ENCODE results near the gene DNM2.
"Not testable (repeated sequence)": the region's sequence is repeated elsewhere in the genome, so short reads cannot be mapped to it uniquely, and the experiment has no call there.

DNM2 gene

DNA sequence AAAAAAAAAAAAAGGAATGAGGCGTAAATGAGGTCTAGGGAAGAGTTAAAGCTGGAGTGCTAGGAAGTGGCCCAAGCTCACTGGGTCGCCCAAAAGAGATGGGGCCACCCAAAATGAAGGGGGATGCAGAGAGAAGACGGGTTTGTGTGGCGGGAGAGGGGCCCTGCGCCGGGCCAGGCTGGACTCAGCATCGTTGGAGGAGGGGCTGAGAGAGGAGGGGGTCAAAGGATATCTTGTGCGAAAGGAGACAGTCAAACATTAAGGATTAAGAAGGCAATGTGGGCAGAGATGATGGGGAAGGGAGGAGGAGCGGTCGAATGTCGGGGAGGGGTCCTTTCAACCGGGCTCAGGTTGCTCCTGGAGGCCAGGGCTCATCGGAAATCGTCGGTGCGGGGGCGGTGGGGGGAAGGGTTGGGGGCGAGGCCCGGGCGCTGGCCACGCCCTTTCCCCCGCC is 152.6 kb downstream of the DNM2 start:
- no peak for DNase-seq (ENCODE audit: low read depth)

DNA sequence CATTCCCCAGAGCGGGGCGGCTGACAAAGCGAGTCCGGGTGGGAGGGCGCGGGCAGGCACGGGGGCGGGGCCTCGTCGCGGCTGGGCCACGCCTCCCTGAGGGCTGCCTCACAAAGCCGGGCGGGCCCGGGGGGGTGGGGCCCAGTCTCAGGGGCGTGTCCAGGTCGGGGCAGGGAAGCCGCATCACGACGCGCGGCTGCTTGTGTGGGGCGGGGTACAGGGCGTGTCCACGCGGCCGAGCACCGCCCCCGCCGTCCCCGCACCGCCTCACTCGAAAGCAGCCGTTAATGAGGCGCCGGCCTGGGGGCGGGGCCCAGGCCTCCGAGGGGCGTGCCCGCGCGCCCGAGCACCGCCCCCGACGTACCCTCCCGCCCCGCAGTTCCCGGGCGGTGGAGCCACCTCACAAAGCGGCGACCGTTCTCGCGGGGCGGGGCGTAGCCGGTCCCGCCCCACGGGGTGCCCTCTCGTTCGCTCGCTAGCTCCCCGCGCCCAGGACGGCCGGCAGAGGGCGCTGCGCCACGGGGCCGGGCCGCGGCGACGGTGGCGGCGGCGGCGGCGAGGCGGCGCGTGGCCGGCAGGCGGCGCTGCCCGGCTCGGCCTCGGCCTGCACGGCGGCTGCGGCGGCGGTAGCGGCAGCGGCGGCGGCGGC is 153.2 kb downstream of the DNM2 start, which contains the start of gene CARM1:
CARM1 (plus strand) TSS at position 599 of the 649 bp plus-strand sequence. CDS start 150 bp downstream, outside the sequence.
- DNase-seq (ENCODE audit: low read depth), result peak; percentile 99

DNA sequence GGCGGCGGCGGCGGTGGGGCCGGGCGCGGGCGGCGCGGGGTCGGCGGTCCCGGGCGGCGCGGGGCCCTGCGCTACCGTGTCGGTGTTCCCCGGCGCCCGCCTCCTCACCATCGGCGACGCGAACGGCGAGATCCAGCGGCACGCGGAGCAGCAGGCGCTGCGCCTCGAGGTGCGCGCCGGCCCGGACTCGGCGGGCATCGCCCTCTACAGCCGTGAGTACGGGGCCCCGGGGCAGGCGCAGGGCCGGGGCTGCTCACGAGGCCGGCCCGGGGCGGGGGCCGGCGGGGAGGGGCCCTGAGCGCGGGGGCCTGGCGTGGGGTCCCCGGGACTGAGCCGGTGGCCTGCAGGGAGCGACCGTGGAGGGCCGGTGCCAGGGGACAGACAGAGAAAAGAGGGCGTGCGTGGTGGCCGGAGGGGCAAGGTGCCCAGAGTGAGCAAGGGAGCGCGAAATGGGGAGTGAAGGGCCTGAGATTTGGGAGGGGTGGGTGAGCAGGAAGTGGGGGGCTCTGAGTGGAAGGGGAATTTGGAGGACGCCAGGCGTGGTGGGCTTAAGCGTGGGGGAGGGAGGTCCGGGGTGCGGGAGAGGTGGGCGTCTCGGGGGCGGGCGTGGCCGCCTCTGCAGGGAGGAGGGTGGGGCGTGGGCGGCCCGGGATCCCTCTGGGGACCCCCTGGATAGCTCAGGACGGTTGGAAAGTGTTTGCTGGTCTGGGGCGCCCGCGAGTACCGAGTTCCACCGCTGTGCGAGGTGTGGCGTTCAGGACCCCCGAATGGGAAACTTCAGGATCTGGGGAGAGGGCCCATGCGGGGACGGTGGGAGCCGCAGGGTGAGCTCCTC is 154.0 kb downstream of the DNM2 start:
- peak; percentile 9 for DNase-seq (ENCODE audit: low read depth)

GRCh38 chr19:10872546-10873107 is 154.7 kb downstream of the DNM2 start:
- DNase-seq (ENCODE audit: low read depth), result peak; percentile 30

- no peak for DNase-seq (ENCODE audit: low read depth)
Measured at GRCh38 chr19:10874024-10874423, 156.1 kb downstream of the DNM2 start.

DNA sequence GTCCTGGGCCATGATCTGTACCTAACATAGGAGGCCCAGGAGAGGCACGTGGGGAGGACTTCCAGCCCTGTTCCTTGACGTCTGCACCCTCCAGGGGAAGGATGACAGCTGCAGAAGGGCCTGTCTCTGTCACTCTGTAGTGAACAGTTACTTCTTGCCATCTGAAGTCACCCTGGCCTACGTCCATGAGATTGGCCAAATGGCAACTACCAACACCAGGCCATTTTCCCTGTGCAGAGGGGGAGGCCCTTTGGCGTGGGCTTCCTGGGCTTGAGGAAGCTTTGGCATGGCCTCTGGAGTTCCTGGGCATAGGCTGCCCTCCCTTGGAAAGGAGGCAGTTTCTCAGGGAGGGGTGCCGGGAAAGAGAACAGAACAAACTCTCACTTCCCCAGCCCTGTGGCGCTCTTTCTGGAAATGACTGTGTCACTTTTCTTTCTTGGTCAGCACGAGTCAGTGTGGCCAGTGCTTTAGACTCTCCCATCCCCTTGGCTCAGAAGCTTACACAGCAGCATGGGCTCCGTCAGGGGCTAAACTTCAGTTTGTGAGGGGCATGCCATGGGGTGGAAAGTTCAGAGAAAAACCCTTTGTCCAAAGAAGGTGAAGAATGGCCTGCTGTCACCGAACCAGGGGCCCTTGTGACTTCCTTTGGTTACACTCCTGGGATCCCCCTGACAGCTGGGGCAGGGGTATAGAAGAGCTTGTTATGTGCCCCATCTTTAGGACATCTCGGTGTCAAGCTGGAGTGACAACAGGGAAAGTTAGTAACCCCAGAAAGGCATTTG is 158.8 kb downstream of the DNM2 start:
- DNase-seq (ENCODE audit: low read depth), result no peak

DNA sequence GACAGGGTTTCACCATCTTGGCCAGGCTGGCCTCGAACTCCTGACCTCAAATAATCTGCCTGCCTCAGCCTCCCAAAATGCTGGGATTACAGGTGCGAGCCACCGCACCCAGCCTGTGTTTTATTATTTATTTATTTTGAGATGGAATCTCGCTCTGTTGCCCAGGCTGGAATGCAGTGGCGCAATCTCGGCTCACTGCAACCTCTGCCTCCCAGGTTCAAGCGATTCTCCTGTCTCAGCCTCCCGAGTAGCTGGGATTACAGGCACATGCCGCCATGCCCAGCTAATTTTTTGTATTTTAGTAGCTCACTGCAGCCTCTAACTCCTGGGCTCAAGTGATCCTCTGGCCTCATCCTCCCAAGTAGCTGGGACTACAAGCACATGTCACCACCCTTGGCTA is 159.7 kb downstream of the DNM2 start:
- DNase-seq (ENCODE audit: low read depth), result not testable (repeated sequence)

GRCh38 chr19:10878253-10878652 is 160.4 kb downstream of the DNM2 start:
- no peak for DNase-seq (ENCODE audit: low read depth)
